T-helper 9 cell (primary cell): Measurements from ENCODE around the gene TWF2.
"Not testable (repeated sequence)": the region's sequence is repeated elsewhere in the genome, so short reads cannot be mapped to it uniquely, and the experiment has no call there.

Source experiments
- DNase-seq: peaks from one replicate; pipeline ENCODE4 v3.0.0-alpha.2; 2020
- total RNA-seq, 2 donors: gene quantifications; one replicate each; lab custom pipeline; 2026; lab: John Stamatoyannopoulos, UW

TWF2 gene
- 23.2 to 55.6 reads per million in 2 donors for total RNA-seq

DNA sequence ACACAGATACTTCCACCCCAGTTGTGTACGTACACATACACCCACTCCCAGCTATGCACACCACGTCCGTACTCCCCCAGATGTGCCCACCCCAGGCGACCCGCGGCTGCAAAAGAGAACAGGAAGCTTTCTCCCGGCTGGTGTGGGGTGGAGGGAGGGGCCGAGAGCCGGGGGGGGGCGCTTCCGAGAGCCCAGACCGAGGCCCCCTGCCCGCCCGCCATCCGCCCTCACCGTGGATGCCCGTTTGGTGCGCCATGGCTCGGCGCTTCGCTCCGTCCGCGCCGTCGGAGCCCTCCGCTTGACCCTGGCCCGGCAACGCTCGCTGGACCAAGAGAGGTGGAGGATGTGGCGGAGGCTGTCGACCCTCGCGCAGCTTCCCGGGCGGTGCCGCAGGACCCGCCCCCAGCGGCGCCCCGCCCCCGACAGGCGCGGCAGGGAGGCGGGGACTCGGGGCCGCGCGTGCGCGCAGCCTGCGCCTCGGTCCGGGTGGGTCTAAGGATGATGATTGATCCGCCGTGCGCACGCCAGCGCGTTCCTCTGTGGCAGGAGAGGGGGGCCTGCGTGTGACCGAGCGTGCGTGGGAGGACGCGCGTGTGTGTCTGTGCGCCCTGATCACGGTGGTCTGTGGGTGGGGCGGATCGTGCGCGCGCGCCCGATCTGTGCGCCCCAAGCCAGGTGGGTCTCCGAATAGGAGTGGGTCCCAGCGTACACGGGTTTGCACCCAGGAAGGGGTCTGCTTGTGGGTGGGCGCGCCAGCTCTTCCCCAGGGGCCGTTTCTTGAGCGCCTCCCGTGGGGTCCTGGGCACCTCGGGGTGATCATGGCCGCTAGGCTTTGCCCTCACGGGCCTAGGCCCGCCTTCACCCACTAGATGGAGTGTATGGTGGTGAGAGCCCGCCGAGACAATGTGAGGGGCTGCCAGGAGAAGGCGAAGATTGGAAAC is at the start of gene TWF2:
Gene TWF2, minus strand, starts transcription at position 398 of the 941 bp plus-strand sequence. Its CDS starts 142 bp downstream, at position 256.
- peak; percentile 78 for DNase-seq

DNA sequence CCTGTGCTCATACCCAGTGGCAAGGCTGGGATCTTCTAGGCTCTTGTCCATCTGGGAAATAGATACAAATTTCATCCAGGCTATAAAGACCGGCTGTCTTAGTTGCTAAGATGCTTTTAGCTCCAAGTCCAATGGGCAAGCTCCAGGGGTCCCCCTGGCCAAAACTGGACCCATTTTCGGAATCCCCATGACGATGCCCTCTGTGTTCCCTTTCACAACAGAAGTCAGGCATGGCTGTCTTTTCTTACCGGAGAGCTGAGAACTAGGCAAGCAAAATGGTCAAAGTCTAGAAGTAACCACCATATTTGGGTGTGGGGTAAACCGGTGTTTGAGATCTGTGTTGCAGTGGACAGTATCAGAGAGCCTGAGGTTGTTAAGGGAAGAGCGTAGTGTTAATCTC is 49.7 kb upstream of the TWF2 start:
- DNase-seq, result no peak

DNA sequence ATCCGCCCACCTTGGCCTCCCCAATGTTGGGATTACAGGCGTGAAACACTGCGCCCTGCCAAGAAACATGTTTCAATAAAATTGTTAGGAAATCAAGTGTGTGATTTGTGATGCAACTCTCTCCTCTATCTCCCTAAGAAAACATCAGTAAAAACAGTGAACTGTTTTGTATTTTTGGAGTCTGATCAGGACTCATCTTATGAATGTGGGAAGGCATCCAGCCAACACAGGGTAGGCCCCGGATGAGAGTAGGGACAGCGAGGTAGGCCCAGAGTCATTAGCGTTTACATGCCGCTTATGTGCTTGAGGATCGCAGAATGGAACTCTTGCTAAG is 47.8 kb upstream of the TWF2 start:
- DNase-seq, result no peak

DNA sequence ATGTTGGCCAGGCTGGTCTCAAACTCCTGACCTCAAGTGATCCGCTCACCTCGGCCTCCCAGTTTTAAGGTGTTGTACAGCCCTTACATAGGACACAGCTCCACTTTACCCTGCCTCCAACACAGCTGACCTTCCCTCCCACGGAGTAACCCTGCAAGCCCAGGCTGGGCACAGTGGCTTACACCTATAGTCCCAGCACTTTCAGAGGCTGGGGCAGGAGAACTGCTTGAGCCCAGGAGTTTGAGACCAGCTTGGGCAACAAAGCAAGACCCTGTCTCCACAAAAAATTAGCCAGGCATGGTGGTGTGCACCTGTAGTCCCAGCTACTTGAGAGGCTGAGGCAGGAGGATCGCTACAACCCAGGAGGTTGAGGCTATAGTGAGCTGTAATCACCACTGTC is 45.1 kb upstream of the TWF2 start:
- DNase-seq, result not testable (repeated sequence)

DNA sequence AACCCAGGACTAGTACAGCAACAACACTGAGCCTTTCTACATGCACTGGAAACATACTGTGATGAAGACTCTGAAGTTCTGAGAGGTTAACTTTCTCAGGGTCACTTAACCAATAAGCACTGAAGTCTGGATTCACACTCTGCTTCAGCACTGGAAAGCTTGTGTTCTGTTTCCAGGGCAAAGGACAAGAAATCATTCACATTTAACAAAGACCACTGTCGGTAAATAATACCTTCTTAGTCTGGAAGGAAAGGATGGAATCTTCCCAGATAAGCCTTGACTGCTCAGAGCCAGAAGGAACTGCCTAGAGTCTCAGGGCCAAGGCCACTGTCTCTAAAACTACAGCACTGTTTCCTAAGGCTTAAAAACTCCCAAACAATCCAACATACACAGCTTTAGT is 44.3 kb upstream of the TWF2 start:
- no peak for DNase-seq

DNA sequence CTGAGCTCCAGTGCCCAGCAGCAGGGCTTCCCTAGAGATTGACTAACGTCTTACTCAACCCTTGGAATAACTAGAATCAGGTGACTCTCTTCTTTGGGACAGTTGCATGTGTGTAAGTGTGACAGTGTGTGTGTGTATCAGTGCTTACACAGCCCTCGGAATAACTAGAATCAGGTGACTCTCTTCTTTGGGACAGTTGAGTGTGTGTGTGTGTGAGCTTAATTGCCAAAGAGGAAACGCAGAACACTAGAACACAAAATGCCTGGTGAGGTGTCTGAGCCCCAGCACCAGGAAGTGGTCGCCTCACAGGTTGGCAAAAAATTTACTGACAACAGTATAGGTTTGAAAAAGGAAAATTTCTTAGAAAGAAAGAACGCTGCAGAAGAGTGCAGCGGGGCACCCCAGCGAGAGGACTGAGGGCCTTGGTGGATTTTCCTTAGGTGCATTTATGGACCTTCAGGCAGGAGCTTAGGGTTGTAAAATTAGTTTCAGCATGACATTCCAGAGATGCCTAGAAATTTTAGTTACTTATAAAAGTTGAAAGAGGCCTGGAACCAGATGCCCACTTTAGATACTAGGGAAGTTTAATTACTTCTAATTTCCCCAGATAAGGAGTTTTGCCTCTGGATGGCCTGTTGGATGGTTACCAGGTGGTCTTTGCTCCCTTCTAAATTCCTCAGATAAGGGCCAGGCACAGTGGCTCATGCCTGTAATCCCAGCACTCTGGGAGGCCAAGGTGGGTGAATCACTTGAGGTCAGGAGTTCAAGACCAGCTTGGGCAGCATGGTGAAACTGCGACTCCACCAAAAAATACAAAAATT is 43.2 kb upstream of the TWF2 start:
- DNase-seq, result peak; percentile 24

DNA sequence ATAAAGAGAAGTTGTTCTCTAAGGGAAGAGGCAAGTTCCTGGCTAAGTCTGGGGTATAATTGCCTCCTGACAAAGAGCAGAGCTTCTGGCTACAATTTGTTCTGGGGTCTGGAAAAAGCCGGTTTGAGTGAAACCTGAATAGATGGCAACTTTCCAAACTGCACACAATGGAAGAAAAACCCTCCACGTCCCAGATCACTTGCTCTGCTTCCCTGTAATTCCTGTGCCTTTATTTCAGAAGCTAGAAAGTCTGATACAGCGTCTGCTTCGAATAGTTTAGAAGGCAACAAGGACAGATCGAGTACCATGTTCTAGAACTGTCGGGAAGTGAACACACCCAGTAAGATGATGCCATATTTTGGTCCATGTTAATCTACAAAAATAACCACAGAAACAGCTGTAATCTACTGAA is 41.1 kb upstream of the TWF2 start:
- no peak for DNase-seq

DNA sequence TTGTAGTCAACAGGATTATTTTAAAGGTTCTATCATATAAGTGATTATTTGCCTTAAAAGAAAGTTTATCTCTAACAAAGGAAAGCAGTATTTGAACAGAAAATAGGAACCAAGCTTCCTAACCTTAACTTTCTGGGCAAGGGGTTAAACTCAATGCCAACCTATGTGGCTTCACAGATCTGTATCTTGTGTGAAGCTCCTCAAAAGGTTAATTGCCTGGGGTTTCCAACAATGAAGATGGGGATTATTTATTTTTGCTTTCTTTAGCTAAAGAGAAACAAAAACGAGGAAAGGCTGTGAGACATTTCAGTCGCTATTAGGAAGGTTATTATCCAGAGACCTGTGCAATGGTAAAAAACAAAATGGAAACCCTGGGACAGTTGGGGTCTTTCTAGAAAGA is 40.6 kb upstream of the TWF2 start:
- DNase-seq, result no peak

DNA sequence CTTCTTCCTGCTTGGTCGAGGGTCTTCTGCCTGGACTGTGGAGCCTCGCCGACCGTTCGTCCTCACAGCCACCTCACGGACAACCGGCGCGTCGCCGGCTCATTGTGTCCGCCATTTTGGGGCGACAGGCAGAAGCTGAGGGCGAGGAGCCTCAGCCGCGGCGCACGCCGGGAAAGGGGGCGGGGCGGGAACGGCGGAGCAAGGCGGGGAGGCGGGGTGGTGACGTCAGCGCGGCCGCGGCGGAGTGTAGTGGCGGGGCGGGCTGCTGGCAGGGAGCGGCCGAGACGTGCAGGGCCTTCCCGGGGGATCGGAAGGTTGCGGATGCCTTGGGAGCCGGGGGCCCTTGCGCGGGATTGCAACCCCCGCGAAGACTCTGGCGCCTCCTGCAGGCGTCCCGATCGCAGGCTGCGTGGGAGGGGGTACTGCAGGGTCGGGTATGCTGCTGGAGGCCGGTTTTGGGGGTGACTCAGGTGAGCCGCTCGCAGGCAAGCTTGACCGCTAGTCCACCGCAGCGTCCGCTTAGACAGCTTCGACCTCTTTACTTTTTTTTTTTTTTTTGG is 39.6 kb upstream of the TWF2 start, which contains the start of gene WDR82:
Gene WDR82, minus strand, starts transcription at position 140 of the 560 bp plus-strand sequence. CDS start 288 bp downstream, outside the sequence.
- DNase-seq, result peak; percentile 99

DNA sequence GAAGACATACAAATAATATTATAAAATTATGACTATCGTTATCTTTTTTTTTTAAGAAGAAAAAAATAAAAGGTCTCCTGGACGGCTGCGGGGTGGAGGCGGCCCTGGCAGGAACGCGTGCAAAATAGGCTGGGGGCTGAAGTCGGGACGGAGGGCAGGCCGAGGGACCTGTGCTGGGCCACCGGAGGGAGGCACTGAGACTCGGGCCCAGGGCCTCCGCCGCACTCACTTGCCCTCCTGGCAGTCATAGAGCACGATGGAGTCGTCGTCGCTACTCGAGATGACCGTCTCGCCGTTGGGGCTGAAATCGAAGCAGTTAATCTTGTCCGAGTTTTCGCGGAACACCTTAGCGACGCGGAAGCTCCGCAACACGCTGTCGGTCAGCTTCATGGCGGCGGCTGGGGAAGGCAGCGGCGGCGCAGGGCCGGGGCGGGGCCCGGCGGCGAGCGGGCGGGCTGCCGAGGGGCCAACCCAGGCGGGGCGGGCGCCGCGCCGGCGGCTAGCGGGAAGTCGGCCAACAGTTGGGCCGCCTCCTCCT is 39.1 kb upstream of the TWF2 start:
- peak; percentile 54 for DNase-seq

DNA sequence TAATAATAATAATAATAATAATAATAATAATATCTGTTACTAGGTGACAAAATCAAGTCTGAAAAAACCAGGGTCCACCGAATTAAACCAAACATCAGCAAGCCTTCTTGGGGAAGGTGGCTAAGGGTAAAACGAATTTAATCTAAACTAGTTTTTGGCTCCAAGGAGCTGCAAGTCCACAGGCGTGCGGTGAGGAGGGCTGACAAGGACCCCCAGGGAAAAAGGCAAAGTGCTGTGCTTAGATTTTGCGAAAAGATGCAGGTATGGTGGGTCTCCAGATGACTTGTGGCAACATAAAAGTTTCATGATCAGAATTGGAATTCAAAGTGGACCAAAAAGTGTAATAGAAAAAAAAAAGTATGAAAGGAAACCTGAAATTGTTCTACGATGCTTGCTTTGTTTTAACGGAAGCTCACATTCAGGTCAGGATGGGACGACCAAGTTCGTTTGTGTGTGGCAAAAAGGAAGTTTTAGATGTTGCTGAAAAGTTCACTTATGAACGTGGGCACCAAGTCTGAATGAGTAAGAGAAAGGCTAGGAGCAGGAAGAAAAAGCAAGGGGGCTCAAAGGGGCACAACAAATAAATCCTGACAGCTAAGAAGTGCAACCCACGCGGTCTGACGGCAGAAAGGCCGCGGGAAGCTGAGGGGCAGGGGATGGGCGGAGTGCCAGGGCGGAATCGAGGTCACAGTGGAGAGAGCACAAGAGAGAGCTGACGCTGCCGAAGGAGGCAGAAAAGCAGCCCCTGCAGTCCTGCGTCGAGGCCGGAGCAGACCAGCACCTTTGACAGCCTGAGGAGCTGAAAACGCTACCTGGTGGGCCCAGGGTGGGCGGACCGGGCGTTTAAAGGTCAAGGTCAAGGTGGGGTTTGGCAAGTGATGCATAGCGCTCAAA is 38.4 kb upstream of the TWF2 start:
- peak; percentile 63 for DNase-seq

DNA sequence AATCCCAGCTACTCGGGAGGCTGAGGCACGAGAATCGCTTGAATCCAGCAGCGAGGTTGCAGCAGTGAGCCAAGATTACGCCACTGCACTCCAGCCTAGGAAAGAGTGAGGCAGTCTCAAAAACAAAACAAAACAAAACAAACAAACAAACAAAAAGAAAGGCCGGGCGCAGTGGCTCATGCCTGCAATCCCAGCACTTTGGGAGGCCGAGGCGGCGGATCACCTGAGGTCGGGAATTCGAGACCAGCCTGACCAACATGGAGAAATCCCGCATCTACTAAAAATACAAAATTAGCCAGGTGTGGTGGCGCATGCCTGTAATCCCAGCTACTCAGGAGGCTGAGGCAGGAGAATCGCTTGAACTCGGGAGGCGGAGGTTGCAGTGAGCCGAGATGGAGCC is 35.8 kb upstream of the TWF2 start:
- DNase-seq, result not testable (repeated sequence)

DNA sequence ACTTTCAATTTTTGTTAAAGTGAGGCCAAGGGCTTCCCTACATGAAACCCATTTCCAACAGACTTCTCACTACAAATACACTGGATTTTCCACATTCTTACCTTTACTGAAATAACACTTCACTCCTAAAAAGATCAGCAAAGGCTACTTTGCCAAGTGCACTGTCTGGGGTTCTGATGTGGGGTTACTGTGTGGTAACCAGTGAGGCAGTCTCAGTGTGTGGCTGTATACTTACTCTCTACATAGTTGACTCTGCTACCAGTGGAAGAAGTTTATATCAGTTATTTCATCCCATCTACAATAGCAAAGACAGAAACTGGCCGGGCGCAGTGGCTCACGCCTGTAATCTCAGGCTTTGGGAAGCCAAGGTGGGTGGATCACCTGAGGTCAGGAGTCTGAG is 33.9 kb upstream of the TWF2 start:
- DNase-seq, result no peak

DNA sequence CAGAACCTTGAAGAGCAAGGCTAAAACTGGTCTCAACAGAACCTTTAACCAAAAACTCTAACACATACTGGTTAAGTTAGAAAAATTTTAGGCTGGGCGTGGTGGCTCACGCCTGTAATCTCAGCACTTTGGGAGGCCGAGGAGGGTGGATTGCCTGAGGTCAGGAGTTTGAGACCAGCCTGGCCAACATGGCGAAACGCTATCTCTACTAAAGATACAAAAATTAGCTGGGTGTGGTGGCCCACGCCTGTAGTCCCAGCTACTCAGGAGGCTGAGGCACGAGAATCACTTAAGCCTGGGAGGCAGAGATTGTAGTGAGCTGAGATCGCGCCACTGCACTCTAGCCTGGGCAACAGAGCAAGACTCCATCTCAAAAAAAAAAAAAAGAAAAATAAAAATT is 33.2 kb upstream of the TWF2 start:
- DNase-seq, result not testable (repeated sequence)

DNA sequence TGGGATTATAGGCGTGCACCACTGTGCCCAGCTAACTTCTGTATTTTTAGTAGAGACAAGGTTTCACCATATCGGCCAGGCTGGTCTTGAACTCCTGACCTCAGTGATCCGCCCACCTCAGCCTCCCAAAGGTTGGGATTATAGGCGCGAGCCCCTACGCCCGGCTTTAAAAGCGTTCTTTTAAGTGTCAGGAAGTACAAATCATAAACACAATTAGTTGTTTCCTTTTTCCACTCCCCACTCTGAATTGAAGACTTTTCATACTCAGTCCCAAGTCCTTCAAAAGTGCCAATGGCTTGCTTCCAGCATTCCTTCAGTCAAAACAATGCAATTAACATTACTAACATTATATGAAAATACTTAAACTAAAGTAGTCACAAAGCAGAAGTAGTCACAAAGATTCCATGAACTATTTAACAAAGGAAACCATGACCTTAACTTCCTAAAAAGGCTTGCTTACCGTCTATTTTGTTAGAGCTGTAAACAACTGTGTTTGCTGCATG is 31.3 kb upstream of the TWF2 start:
- no peak for DNase-seq

DNA sequence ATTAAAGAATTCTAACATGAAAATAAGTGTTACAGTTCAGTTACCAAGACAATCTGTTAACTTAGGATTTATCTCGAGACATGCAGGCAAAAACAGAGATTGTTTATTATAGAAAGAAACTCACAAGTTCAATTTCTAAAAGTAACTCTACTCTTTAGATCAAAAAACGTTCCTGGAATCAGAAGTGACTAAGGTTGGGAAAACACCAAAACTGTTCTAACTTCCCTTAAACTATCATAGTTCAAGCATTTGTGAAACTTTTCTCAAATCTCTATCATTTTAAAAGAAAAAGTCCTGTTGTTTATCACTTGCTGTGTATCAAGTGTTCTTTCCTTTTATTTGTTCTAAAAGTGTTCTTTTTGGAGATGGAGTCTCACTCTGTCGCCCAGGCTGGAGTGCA is 30.8 kb upstream of the TWF2 start:
- DNase-seq, result no peak

DNA sequence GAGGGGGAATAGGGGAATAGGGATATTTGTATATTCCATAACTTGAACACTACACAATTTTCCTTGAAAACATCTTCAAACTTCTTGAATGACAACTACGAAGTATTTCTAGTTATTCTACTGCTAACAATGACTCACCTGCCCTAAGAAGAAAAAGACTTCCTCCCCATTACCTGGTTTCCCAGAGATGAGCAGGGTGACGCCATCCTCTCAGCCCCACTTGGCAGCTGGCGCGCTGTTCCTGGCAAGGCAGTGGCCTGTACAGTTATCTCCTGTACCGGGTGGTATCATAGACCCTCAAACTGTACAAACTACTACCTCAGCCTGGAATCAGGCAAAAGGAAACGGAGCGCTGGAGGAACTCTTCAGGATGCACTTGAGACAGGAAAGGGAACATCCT is 29.1 kb upstream of the TWF2 start:
- DNase-seq, result peak; percentile 34

DNA sequence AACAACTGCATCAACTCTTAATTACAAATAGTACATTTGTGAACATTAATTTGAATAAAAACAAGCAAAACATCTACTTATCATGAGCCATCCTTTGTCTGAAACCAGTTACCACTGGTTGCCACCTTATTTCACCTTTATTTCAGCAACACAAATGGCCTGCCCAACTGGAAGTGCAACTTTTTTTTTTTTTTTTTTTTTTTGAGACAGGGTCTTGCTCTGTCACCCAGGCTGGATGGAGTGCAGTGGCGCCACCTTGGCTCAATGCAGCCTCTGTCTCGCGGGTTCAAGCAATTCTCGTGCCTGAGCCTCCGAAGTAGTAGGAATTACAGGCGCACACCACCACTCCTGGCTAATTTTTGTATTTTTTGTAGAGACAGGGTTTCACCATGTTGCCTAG is 26.4 kb upstream of the TWF2 start:
- no peak for DNase-seq

DNA sequence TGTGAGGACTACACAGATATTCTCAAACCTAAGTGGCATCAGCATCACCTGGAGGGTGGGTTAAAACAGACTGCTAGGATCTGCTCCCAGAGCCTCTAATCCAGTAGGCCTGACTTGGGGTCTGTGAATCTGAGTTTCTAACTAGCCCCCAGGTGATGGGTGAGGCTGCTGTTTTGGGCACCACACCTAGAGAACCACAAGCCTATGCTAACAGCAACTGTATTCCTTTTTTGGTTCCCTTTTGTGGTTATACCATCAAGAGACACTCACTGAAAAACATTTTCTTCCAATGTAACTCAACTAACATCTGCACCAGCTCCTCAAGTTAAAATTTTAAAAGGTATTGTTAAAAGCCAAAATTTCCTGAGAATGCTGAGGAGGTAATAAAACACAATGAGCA is 23.5 kb upstream of the TWF2 start:
- no peak for DNase-seq

DNA sequence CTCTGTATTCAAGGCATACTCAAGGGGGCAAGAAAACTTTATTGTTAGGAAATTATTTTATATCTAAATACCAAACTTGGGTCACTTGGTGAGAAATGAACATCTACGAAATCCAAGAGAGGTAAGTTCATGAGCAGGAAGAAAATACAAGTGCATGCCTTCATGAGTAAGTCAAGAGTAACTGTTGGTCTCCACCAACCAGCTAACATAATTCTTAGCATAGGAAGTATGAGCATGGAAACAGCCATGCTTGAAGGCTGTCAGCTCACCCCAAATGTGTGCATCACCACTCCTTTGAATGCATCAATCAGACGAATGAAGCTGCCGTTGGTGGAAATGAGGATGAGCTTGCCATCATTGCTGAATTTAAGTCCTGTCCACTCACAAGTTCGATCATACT is 20.5 kb upstream of the TWF2 start:
- DNase-seq, result no peak

DNA sequence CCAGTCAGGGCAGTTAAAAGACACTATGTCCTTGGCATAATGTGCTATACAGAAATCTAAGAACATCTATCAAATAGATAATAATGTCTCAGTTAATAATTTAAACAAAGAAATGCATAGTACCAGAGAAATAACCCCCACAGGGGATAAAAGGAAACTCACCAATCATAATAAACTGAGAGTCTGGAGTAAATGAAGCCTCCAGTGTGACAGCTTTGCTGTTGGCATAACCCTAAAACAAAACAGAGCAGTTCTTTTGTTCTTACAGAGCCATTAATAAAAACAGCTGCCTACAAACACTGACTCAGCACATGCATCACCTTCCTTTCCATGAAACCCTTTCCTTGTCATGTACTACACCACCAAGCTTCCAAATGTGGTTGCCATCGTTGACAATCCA is 20.1 kb upstream of the TWF2 start:
- no peak for DNase-seq

DNA sequence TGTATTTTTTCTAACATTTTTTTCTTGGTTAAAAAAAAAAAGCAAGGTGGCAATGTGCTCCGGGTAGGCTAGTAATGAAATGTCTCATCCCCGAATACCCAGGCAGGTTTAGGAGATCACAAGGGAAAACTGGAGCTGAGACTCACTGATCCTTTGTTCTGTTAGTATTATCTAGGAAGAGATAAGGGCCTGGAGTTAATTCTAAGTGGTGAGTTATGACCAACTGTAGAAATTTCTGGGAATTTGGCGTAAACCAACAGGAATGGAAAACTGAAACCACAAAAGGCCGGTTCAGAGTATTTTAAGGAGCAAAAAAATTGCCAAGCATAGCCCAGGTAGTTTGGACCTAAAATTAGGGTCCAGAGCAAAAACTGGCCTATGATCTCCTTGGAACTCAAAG is 19.0 kb upstream of the TWF2 start:
- no peak for DNase-seq
